Nucleus accumbens (tissue), 56 donors: ENCODE results near the gene PSMC3IP.
"Not testable (repeated sequence)": the region's sequence is repeated elsewhere in the genome, so short reads cannot be mapped to it uniquely, and the experiment has no call there.

Experiments
- DNase-seq, 56 donors: peaks; one replicate each; lab custom pipeline; 2025; lab: John Stamatoyannopoulos, UW

PSMC3IP gene

DNA sequence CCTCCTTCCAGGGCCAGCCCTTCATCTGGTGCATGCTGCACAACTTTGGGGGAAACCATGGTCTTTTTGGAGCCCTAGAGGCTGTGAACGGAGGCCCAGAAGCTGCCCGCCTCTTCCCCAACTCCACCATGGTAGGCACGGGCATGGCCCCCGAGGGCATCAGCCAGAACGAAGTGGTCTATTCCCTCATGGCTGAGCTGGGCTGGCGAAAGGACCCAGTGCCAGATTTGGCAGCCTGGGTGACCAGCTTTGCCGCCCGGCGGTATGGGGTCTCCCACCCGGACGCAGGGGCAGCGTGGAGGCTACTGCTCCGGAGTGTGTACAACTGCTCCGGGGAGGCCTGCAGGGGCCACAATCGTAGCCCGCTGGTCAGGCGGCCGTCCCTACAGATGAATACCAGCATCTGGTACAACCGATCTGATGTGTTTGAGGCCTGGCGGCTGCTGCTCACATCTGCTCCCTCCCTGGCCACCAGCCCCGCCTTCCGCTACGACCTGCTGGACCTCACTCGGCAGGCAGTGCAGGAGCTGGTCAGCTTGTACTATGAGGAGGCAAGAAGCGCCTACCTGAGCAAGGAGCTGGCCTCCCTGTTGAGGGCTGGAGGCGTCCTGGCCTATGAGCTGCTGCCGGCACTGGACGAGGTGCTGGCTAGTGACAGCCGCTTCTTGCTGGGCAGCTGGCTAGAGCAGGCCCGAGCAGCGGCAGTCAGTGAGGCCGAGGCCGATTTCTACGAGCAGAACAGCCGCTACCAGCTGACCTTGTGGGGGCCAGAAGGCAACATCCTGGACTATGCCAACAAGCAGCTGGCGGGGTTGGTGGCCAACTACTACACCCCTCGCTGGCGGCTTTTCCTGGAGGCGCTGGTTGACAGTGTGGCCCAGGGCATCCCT, 34.1 kb downstream of the PSMC3IP start:
- DNase-seq = peak in 26 of 56 donors; percentile 9 to 60 (median 30)

DNA sequence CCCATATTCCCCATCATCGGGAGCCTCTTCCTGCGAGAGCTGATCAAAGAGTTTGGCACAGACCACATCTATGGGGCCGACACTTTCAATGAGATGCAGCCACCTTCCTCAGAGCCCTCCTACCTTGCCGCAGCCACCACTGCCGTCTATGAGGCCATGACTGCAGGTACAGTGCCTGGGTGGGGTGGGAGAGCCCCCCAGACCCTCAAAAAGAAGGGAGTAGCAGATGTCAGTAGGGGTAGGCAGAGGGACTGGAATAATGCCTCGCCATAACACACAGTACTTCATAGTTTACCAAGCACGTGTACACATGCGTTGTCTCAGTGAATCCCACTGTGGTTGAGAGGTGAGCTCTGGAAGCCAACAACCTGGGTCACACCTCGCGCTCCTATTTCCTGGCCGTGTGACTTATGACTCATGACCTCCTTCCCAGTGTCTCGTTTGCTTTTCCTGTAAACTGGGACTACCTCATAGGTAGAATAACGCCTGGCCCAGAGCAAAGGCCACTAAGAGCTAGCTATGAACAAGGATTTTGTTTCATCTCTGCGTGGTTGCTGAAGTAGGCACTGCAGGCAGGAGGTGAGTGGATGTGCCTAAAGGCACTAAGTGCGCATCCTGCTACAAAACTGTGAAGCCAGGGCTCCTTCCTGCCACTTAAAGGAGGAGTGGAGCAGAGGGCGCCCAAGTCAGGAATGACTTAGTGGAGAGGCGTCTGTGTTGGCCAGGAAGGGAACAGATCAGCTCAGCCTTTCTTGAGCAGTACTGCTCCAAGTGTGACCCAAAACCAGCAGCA, 36.3 kb downstream of the PSMC3IP start:
- no peak for DNase-seq

- not testable (repeated sequence) for DNase-seq
Measured at GRCh38 chr17:42540558-42540957, 37.0 kb downstream of the PSMC3IP start.

DNA sequence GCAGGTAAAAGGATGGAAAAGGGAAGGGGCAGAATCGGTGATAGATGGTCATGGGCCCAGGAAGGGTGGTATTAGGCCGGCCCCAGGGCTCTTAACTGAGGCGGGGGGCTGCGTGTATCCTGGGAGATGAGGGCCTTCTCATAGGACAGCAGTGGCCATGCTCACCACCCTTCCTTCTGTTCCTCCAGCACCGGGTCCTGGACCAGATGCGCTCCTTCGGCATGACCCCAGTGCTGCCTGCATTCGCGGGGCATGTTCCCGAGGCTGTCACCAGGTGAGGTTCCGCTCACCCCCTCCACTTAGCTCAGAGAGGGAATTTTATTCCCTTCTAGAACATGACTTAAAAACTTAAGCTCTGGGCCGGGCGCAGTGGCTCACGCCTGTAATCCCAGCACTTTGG, 39.0 kb downstream of the PSMC3IP start:
- no peak for DNase-seq

- DNase-seq = no peak
Measured at GRCh38 chr17:42537826-42538451, 39.6 kb downstream of the PSMC3IP start.

DNA sequence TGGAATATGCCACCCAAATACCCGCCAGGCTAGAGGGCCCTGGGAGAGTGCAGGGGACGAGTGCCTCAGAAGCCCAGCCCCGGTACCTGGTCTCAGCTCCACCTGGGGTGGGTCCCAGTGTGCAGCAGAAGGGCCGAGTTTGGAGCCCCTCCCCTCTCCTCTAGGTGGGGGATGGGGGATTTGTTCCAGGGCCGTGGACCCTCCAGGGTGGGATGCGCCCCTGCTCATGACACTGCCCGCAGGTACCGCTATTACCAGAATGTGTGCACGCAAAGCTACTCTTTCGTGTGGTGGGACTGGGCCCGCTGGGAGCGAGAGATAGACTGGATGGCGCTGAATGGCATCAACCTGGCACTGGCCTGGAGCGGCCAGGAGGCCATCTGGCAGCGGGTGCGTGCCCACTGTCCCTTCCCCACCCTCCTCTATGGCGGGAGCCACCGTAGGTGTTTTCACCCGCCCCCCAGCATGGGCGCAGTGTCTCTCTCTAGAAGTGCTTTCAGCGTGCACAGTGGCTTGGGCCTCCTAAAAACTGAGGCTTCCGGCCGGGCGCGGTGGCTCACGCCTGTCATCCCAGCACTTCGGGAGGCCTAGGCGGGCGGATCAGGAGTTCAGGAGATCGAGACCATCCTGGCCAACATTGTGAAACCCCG, 40.2 kb downstream of the PSMC3IP start:
- no peak for DNase-seq

DNA sequence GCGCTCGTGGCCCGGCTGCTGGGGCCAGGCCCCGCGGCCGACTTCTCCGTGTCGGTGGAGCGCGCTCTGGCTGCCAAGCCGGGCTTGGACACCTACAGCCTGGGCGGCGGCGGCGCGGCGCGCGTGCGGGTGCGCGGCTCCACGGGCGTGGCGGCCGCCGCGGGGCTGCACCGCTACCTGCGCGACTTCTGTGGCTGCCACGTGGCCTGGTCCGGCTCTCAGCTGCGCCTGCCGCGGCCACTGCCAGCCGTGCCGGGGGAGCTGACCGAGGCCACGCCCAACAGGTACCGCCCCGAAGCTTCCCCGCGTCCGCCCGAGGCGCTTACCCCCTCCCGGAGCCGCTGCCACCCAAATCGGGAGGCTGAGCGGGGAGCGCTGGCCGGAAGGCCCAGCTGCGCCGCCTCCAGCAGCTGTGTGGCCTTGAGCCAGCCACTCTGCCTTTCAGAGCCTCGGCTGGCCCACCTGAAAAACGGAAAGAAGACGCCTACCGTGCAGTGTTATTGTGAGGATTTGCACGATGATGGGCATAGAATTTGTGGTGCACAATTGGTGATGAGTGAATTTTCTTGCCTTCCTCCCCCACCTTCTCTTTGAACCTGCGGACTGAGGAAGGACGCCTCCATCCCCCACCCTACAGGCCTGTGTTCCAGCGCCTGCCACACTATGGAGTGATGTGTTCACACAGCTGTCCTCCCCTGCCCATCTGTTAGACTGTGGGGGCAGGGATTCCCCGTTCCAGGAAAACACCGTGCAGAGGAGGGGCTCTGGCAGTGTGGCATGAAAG, 41.0 kb downstream of the PSMC3IP start:
- DNase-seq = peak in 51 of 56 donors; percentile 34 to 84 (median 66)

GRCh38 chr17:42536048-42536371, 41.5 kb downstream of the PSMC3IP start, which contains the start of gene NAGLU:
NAGLU (plus strand) TSS chr17:42536241; CDS start chr17:42536273, 32 bp downstream.
- DNase-seq = peak; percentile 37 to 98 (median 90)

DNA sequence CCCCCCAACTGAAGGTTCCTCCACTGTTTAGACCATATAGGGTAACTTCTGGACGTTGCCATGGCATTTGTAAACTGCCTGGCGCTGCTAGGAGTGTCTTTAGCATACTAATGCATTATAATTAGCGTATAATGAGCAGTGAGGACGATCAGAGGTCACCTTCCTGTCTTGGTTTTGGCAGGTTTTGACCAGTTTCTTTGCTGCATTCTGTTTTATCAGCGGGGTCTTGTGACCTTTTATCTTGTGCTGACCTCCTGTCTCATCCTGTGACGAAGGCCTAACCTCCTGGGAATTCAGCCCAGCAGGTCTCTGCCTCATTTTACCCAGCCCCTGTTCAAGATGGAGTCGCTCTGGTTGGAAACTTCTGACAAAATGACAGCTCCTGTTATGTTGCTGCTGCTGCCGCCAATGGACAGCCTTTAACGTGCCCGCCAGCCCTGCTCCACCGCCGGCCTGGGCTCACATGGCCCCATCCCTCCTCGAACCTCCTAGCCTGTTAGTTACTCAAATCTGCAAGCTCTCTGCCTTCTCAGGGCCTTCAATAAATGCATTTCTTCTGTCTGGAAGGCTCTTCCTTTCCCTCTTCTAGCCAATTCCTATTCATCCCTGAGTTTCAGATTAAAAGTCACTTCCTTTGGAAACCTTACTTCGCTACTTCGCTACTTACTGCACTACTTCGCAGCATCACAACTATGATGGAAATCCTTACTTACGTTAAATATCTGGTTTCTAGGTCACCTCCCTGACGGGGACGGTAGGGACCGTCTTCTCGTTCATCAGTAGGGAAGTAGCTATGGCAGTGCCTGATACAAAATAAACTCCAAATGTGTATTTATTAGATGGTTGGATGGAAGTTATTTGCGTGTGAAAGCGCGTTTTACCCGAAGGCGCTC, 42.1 kb downstream of the PSMC3IP start:
- DNase-seq = peak in 7 of 56 donors; percentile 6 to 47 (median 22)

- DNase-seq = peak in 39 of 56 donors; percentile 10 to 67 (median 36)
Measured at GRCh38 chr17:42531455-42532354, 45.8 kb downstream of the PSMC3IP start.

DNA sequence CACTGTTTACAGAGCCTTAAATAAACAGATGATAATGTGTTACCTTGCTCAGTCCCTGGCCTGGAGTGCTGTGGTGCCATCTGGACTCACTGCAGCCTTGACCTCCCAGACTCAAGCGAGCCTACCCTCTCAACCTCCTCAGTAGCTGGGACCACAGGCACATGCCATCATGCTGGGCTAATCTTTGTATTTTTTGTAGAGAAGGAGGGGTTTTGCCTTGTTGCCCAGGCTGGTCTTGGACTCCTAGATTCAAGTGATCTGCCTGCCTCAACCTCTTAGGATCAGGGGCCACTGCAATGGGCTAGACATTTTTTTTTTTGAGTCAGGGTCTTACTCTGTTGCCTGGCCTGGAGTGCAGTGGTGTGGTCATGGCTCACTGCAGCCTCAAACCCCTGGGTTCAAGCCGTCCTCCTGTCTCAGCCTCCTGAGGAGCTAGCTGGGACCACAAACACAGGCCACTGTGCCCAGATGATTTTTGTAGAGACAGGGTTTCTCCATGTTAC, 46.5 kb downstream of the PSMC3IP start:
- DNase-seq = no peak

GRCh38 chr17:42529061-42529460, 48.5 kb downstream of the PSMC3IP start:
- no peak for DNase-seq

DNA sequence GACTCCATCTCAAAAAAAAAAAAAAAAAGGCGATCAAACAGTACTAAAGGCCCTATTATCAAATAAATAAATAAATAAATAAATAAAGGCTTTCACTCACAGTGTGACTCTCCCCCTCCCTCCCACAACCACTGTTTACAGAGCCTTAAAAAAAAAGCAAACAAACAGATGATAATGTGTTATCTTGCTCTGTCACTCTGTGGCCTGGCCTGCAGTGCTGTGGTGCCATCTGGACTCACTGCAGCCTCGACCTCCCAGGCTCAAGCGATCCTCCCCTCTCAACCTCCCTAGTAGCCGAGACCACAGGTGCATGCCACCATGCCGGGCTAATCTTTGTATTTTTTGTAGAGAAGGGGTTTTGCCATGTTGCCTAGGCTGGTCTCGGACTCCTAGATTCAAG, 49.6 kb downstream of the PSMC3IP start:
- DNase-seq = no peak

DNA sequence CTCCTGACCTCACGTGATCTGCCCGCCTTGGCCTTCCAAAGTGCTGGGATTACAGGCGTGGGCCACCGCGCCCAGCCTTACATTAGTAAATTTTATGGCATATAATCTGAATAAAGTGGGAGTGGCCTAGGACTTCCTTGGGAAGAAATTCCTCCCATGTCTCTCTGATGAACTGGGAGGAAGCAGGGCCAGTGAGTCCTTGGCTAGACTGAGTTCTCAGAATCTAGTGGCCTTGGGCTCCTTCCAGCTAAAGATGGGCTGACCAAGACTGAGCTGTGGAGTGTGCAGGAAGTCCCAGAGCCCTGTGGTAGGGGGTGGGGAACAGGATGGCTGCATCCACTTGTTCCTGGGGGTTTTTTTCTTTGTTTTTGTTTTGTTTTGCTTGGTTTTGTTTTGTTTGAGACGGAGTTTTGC, 51.5 kb downstream of the PSMC3IP start:
- no peak for DNase-seq

GRCh38 chr17:42525221-42525620, 52.3 kb downstream of the PSMC3IP start:
- DNase-seq = no peak

- DNase-seq = no peak
Measured at GRCh38 chr17:42522798-42523278, 54.7 kb downstream of the PSMC3IP start.
